HG03066 (cell line): ENCODE measurements around the gene MAP3K20.

Experiments used
- ATAC-seq: cut with Tn5 transposase; IDR thresholded peaks from one replicate; pipeline ENCODE4 v1.9.1; 2021; ENCODE audit warnings: low read depth; ENCODE audit not compliant: unreplicated experiment

The MAP3K20 gene

GRCh38 chr2:173221937-173222594 is 146.4 kb downstream of the MAP3K20 start:
- peak; percentile 78 for ATAC-seq

- no peak for ATAC-seq
These were observed 148.2 kb downstream of the MAP3K20 start for GRCh38 chr2:173223871-173224270.

DNA sequence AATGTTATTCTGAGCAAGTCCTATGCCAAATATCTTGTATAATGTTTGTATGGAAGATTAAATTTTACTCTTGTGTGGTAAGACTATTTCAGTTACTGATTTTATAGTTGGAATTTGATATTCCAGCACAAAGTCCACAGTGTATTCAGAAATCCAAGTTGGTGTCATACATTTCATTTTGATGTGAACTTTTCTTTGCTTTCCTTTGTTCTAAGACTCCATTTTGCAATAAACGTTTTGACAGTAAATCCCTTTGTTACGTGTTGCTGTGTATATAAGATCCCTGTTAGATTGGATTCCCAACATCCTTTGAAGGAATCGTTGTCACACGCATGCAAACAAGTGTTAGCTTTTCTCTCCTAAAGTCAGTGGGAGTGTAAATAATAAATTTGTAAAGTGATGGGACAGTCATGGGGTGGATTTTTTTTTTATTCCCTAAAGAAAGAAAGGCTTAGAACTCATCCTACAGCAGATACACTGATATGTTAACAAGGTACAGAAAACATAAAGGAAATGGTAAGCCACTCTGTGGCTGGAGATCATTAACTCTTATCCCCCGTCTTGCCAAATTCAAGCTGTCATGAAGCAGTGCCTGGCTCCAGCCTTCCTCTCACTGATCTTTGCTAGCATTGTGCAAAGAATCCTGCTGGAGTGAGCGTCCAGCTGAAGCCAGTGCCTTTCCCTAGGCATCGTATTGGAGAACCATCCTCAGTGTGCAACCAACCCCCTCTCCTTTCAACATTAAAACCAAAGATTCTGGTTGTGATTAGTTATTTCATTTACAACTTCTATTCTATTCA is 151.5 kb downstream of the MAP3K20 start:
- no peak for ATAC-seq

DNA sequence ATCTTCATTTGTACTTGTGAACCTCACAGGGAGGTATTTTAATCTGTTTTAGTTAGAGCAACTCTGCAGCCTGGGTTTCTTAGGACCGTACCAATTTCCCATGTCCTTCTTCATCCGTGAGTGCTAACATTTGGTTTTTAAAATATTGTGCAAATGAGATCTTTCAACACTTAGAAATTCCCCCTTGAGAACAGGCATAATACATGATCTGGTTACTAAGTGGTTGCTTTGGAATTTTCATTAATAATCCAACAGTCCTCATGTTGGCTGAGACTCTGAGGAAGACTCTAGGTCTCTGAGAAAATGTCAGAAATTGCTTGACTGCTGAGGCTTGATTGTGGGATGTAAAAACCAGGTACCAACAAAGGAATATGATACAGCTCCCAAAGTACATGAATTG is 153.4 kb downstream of the MAP3K20 start:
- no peak for ATAC-seq

- ATAC-seq: no peak
These were observed 154.5 kb downstream of the MAP3K20 start for GRCh38 chr2:173230181-173230580.

DNA sequence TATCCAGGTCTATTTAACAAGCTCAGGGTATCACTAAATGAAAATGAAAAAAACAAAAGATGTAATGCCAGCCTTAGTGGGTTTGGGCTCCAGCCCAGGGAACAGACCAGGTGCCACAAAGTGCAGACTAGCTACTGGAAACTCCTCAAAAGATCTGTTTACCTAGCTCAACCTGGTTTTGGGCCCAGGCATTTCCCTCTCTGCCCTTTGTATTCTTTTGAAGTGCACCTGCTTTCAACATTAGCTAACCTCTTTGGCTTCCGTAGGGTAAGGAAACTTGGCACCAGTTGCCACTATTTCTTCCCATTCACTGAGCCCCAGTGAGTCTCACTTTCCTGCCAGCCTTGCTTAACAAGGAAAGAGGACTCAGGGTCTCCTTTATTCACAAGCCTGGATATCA is 155.4 kb downstream of the MAP3K20 start:
- ATAC-seq: no peak

DNA sequence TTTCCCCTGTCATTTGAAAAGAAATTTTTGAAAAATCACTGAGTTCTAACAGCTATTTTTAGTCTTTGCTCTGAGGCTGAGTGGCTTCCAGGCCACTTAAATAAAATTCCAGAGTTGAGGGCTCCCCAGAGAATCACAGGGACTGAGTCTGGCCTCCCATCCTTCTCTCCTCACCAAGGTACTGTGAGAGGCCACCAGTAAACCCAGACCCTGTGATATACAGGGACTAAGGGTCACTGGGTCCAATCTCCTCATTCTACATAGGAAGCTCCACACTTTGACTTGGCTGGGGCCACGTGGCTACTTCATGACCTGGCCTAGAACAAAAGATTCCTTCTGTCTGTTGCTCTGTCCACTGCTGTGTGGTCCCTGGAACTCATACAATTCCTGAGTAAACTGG is 155.8 kb downstream of the MAP3K20 start:
- ATAC-seq: no peak

DNA sequence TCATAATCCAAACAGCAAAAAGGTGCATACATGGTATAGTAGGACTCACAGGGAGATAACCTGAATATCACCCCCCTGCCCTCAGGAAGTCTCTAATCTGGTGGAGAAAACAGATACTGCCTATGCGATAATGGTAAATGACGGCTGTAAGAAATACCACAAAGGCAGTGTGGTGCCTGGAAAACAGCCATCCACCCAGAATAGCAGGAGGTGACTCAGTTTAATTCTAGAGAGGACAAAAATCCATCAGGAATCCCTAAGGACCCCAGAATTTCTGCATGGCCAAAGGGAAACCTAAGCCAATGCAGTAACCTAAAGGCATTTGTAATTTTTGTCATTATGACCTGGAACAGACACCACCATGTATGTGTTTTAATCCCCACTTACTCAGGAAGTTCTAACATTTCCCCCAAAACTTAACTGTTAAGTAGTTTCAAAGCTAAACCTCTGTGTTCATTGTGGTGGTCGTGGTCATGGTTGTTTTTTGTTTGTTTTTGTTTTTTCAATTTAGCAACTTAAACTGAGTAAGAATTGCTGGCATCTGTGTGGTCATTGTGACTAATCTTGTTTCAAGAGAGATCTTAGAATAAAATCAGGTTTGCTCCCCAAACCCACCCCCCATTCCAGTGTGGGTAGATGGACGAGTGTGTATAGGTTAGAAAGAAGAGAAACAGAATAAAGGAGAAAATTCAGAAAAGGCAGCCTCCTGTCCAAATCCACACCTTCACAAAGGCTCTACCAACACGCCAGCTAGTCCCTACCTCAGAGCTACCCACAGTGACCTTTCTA is 157.5 kb downstream of the MAP3K20 start:
- ATAC-seq: no peak

DNA sequence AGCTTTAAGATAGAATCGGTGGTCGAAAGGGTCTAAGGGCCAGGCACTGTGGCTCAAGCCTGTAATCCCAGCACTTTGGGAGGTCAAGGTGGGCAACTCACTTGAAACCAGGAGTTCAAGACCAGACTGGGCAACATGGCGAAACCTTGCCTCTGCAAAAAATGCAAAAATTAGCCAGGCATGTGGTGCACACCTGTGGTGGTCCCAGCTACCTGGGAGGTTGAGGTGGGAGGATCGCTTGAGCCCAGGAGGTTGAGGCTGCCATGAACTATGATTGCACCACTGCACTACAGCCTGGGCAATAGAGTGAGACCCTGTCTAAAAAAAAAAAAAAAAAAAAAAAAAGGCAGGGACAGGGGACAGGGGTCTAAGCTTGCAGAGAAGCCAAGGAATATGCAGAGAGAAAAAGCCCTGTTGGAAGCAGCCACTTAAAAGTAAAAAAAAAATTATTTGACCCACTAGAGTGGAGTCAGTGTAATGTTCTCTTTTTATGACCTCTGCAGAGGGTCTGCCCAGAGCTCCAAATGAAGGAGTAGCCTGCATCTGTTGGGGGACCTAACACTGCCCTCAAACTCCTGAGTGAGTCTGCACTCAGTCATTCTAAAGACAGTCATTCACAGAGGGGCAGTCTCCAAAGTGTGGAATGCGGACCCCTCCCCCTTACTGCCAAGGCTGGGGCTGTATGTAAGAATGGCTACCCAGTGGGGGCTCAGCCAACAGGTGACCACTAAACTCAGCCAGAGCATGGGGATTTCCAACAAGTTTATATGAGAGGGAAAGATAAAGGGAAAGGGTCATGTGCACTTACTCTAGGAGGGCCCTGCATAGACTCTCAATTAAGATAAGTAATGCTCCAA is 160.5 kb downstream of the MAP3K20 start:
- ATAC-seq: no peak

DNA sequence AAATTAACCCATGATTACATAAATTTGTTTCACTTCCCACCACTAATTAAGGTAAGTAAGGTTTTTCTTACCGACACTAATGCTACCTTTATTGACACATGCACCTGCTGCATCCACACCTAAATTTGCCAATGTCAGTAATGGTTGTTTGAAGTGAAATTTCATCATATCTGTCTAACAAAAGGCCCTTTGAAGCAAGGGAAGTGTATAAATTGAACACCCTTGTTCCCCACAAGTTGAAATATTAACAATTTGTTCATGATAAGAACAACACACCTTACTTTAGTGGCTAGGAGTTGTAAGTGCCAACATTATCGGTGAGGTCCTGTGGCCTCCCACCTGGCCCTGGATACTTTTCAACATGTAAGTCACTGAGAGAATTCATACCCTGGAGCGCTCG is 162.7 kb downstream of the MAP3K20 start:
- ATAC-seq: no peak

- no peak for ATAC-seq
These were observed 163.2 kb downstream of the MAP3K20 start for GRCh38 chr2:173238831-173239230.

DNA sequence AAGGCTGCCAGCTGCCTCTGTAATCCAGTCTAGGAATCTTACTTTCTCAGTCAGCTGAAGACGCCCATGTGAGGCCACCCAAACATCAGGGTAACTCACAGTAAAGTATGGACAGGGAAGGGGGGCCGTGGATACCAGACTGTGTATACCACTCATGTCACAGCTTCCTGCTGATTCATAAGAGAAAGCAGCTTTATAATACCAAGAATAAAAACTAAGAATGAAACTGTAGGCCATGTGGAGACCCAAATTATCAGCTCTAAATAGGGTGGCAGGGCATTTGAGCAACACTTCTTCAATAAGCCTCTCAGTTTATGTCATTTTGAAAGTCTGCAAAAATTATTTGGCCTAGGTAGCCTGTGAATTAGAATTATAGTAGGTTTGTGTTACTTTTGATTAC is 164.0 kb downstream of the MAP3K20 start:
- ATAC-seq: peak; percentile 96

DNA sequence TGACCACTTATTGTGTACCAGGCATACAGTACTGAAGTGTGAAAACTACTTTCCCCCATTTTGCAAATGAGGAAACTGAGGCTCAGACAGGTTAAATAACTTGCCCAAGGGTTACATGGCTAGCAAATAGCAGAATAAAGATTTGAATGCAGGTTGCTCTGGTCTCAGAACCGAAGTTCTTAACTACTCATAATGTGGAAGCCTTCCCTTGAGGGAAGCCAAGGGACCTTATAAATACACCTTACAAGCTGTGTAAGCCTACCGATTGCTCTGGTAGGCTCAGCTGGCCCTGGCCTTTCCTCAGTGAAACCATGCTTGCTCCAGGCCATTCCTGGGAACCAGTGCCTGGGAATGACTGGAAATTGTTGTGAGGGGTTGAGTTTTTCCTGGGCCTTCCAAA is 164.4 kb downstream of the MAP3K20 start:
- ATAC-seq: peak; percentile 18

DNA sequence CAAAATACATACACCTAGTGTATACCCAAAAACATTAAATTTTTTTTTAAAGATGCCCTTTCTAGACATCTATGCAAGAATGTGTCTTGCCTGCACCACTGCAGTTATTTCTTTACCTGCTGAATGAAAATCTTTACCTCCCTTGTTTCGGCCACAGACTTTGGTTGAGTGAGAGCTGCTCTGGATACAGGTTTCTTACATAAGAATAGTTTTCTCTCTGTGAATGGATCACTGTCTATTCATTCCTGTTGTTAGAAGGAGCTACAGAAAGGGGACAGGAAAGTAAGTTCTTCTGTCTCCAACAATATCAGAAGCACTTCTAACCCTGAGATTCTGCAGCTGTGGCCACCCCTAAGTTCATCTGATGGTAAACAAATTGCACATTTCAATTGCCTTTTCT is 166.0 kb downstream of the MAP3K20 start:
- ATAC-seq: no peak

DNA sequence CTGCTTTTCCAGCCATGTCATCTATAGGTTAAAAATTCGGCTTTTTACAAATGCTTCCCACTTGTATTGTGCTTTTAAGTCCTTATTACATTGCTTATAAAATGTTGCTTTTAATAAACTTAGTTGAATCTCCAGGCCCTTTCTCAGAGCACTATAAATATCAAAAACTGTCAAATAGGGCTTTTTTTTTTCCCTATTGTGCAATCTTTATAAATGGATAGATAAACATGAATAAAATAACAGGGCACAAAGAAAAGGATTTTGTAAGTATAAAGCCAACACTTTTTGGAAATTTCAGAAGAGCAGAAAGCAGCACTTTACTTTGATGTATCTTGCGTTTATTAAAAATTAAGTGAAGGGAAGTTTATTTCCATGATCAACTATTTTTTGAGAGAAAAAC is 171.5 kb downstream of the MAP3K20 start:
- no peak for ATAC-seq

DNA sequence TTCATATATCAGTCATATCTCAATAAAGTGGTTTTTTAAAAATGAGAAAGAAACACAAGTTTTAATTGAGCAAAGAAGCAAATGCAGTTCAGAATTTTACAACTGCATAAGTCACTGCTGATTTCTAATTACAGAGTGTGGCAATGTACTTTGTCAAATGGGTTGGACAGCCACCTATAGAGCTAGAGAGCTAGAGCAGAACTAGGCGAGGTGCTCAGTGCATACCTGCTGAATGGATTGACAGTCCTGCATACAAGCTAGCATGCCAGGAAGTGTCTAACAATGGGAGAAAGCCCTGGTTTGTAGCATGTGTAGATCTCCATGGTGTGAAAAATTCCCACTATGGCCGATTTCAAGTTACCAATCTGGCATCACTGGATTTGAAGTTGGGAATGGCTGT is 172.7 kb downstream of the MAP3K20 start:
- no peak for ATAC-seq

GRCh38 chr2:173249661-173250641 is 174.3 kb downstream of the MAP3K20 start:
- no peak for ATAC-seq

DNA sequence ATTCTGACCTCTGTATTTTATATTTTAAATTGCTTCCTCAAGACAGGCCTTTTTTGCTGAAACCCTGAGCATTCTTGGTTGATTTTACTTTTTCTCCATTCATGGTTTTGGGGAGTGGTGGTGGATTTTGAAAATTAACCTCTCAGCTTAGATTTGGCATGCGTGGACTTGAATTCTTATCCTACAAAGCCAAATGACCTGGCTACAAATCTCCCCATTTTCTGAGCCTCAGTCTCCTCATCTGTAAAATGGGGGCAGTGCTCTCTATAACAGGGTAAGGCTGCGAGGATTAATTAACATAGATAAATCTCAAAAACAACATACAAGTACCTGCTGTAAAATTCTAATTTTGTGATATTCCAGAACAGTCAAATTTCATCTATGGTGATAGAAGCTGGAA is 175.6 kb downstream of the MAP3K20 start:
- ATAC-seq: no peak

DNA sequence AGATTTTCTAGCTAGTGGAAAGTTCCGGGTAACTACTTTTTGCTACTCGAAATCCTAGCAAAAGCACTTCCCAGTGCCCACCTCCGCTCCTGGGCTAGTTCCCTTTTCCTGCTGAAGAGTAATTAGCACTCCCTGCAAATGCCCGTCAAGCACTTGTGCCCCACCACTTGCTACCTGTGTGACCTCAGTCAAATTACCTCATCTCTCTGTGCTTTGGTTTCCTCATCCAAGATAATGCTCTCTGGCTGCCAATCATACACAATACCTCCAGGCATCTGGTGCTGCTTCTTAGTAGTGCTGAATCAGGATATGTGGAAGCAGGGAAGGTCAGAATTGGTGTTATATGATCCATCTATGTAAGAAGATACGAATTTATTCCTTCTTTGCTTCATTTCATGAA is 176.9 kb downstream of the MAP3K20 start:
- ATAC-seq: no peak
